ENCODE data around the gene CACNA2D4.

Gene CACNA2D4

DNA sequence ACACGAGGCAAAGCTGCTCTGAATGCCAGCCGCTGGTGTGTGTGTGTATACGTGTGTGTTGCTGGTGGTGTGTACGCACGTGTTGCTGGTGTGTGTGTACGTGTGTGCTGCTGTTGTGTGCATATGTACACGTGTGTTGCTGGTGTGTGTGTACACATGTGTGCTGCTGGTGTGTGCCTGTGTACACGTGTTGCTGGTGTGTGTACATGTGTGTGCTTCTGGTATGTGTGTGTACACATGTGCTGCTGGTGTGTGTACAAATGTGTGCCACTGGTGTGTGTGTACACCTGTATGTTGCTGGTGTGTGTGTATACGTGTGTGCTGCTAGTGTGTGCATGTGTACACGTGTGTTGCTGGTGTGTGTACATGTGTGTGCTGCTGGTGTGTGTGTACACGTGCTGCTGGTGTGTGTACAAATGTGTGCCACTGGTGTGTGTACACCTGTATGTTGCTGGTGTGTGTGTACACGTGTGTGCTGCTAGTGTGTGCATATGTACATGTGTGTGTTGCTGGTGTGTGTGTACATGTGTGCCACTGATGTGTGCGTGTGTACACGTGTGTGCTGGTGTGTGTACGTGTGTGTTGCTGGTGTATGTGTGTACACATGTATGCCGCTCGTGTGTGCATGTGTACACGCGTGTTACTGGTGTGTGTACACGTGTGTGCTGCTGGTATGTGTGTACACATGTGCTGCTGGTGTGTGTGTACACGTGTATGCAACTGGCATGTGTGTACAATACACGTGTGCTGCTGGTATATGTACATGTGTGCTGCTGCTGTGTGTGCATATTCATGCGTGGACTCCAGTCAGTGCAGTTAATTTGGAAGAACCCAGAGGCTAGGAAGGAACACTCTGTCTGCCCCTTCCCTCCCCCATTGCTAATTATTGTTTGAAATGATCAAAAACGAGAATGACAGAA, 47.2 kb downstream of the CACNA2D4 start:
- no peak for DNase-seq (ENCODE audit: low spot score)

- no peak for DNase-seq (ENCODE audit: low spot score)
Observed at GRCh38 chr12:1870086-1870485, 48.4 kb downstream of the CACNA2D4 start.

DNA sequence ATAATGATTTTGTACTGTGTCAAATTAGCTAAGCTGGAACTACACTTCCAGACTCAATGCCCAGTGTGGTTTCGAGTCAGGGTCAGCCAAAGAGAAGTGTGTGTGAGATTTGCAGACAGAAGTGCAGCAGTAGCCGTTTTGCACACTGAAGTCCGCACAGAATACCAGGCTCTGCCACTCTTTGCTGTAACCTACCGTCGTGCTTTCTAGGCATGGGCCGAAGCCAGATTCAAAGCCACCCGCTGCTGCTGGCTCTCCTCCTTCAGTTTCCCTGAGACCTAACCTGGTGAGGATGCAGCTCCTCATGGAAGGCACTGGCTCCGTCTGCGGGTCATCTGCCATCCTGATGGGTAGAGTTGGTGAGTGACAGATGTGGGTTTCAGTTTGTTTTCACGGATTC, 49.3 kb downstream of the CACNA2D4 start:
- no peak for DNase-seq (ENCODE audit: low spot score)

- no peak for DNase-seq (ENCODE audit: low spot score)
Observed at GRCh38 chr12:1865284-1865866, 53.1 kb downstream of the CACNA2D4 start.

DNA sequence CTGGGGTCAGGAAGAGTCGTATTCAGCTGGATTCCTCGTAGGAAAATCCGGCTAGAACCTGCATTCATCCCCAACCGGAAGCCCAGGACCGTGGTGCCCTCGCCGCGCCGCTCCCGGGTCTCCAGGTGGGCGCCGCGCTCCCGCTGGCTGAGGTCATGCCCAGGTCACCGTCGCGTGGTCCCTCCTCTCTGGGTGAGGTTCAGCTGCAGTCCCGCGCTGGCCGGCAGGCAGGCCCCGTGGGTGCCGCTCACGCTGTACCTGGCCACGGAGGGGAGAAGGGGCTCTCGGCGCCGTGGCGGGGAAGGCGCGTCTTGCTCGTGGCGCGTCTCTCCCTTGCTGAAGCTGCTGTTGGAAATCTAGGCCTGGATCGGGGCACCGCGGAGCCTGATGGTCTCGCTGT, 53.6 kb downstream of the CACNA2D4 start:
- no peak for DNase-seq (ENCODE audit: low spot score)

DNA sequence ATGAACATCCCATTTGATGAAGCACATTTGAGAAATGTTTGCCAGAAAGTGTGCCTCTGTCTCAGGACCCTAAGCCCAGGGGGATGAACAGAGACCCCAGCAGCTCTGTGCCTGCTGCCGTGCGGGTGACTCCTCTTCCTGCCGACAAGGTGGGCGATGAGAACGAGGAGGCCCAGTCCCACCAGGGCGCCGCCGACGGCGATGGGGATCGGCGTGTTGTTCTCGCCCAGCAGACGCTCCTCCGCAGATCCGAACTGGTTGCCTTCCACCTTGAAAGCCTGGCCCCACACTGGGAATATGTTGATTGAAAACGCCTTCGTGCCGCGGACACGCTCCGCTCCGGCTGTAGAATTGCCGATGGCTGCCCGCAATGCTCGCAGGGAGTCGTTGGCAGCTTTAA, 54.0 kb downstream of the CACNA2D4 start:
- no peak for DNase-seq (ENCODE audit: low spot score)

- no peak for DNase-seq (ENCODE audit: low spot score)
Observed at GRCh38 chr12:1863823-1864222, 54.6 kb downstream of the CACNA2D4 start.

- DNase-seq (ENCODE audit: low spot score): no peak
Observed at GRCh38 chr12:1862973-1863372, 55.5 kb downstream of the CACNA2D4 start.

DNA sequence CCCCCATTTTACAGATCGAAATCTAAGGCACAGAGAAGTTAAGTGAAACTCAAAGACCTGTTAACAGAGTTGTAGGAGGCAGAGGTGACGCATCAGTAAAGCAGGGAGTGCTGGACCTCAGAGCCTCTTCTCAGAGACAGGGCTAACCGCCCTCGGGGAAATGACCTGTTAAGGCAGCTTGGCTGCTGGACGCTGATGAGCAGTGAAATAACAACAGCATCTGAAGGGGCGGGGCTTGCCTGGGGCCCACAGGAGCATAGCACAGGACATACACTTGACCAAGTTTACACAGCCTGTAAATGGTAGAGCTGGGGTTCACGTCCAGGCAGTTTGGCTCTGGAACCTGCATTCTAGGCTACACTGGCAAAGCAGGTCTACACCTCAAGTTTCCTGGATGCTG, 58.8 kb downstream of the CACNA2D4 start:
- DNase-seq (ENCODE audit: low spot score): no peak

GRCh38 chr12:1858456-1858855, 60.0 kb downstream of the CACNA2D4 start:
- no peak for DNase-seq (ENCODE audit: low spot score)

- no peak for DNase-seq (ENCODE audit: low spot score)
Observed at GRCh38 chr12:1857821-1858220, 60.6 kb downstream of the CACNA2D4 start.

DNA sequence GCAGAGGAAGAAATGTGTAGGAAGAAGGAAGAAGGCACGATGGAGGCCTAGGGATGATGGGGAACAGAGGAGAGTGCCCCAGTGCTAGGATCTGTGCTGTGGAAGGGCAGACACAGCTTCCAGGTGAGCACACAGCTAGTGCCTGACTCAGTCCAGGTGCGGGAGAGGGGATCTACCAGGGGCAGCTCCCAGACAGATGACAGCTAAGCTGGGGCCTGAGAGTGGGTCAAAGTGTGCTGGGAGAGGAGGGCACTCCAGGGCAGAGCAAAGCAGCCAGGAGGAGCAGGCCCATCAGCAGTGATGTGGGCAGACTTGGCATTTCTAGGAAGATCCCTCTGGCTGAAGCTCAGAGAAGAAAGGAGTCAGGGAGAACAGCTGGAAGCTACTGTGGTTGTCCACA, 61.4 kb downstream of the CACNA2D4 start:
- DNase-seq (ENCODE audit: low spot score): no peak

DNA sequence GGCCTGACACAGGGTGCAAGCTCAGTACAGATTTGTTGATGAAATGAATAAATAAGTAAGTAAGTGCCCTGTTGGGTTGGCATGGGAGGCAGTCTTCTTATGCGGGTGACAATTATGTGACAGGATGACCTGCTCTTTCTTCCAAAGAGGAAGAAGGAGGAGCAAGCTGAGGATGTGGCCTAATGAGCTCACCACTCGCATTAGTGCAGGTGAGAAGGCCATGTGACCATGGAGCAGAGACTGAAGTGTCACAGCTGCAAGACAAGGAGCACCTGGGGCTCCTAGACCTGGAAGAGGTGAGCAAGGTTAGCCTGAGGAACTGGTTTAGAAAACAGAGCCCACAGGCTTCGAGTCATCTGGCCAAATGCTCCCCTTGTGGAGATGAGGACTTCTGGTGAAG, 63.2 kb downstream of the CACNA2D4 start:
- DNase-seq (ENCODE audit: low spot score): no peak

GRCh38 chr12:1853716-1854115, 64.7 kb downstream of the CACNA2D4 start:
- no peak for DNase-seq (ENCODE audit: low spot score)

- no peak for DNase-seq (ENCODE audit: low spot score)
Observed at GRCh38 chr12:1852076-1852475, 66.4 kb downstream of the CACNA2D4 start.

GRCh38 chr12:1851151-1851701, 67.2 kb downstream of the CACNA2D4 start:
- no peak for DNase-seq (ENCODE audit: low spot score)

GRCh38 chr12:1848745-1849144, 69.7 kb downstream of the CACNA2D4 start:
- no peak for DNase-seq (ENCODE audit: low spot score)

DNA sequence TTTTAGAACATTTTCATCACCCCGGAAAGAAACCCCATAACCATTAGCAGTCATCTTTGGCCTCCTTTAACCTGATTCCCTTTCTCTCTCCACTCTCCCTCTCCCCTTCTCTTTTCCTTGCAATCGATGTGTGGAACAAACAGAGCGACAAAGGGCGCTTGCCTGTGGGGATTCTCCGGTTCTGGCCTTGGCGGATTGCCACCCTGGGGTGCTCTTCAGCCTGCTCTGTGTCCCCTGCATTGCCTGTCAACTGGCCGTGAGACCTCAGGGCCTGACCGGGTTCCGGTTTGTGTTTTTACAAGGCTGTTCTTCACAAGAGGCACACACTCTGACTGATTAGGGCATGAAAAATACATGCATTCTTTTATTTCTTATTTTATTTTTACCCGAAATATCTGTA, 70.3 kb downstream of the CACNA2D4 start:
- DNase-seq (ENCODE audit: low spot score): no peak

GRCh38 chr12:1847411-1847810, 71.0 kb downstream of the CACNA2D4 start:
- no peak for DNase-seq (ENCODE audit: low spot score)

- DNase-seq (ENCODE audit: low spot score): no peak
Observed at GRCh38 chr12:1846421-1847405, 71.7 kb downstream of the CACNA2D4 start.

- no peak for DNase-seq (ENCODE audit: low spot score)
Observed at GRCh38 chr12:1845886-1846285, 72.6 kb downstream of the CACNA2D4 start.

GRCh38 chr12:1845427-1845826, 73.0 kb downstream of the CACNA2D4 start:
- no peak for DNase-seq (ENCODE audit: low spot score)
